HFF-Myc (cell line): Measurements from ENCODE around the gene CEP55.
"Not testable (repeated sequence)": the region's sequence is repeated elsewhere in the genome, so short reads cannot be mapped to it uniquely, and the experiment has no call there.

ENCODE experiments used
- DNase-seq: peaks from one replicate; pipeline ENCODE4 v3.0.0-alpha.2; 2011; ENCODE audit warnings: low read depth; ENCODE audit errors: extremely low read depth
- H3K4me3 ChIP-seq: replicated peaks from 2 replicates; pipeline ENCODE4 v1.5.1; 2011; ENCODE audit warnings: low read depth, mild to moderate bottlenecking, control low read depth, low read length
- TF ChIP-seq, protein P1 (sequence below): IDR thresholded peaks from 2 replicates; pipeline ENCODE4 v1.5.1; 2012; ENCODE audit warnings: mild to moderate bottlenecking, low read depth, low read length, control low read depth; ENCODE audit errors: missing control alignments

CEP55 gene

DNA sequence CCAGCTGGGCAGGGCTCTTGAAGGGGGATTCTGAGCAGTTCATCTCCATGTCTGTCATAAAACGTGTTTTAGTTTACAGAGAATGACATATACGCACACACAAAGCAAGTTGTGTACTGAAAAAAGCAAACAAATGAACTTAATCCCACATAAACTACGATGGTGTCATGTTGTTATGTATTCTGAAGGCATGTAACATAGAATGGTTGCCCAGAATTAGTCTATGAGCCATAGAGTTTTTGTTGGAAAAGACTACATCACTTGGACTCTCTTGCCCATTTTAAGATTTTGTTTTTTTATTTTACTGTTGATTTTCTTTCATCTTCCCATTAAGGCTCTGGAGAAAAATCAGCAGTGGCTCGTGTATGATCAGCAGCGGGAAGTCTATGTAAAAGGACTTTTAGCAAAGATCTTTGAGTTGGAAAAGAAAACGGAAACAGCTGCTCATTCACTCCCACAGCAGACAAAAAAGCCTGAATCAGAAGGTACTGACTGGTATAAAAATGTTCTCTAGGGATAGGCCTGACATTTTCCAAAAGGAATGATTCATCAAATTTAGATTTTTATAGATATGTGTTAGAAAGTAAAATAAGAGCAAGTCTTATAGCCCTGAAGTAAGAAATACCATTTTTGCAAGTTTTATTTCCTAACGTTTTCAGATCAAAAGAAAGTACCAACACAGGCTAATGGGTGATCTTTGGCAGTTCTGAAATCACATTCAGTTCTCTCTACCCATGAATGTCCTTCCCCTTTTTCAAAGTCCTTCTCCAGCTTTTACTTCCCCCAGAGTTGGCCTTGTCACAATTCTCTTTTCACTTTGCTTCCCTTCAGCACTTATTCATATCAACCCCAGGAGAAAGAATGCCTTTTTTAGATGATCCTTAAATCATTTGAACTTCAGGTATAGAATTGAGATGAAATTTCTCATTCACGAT lies 18.9 kb downstream of the CEP55 start:
- TF ChIP-seq, protein P1, sequence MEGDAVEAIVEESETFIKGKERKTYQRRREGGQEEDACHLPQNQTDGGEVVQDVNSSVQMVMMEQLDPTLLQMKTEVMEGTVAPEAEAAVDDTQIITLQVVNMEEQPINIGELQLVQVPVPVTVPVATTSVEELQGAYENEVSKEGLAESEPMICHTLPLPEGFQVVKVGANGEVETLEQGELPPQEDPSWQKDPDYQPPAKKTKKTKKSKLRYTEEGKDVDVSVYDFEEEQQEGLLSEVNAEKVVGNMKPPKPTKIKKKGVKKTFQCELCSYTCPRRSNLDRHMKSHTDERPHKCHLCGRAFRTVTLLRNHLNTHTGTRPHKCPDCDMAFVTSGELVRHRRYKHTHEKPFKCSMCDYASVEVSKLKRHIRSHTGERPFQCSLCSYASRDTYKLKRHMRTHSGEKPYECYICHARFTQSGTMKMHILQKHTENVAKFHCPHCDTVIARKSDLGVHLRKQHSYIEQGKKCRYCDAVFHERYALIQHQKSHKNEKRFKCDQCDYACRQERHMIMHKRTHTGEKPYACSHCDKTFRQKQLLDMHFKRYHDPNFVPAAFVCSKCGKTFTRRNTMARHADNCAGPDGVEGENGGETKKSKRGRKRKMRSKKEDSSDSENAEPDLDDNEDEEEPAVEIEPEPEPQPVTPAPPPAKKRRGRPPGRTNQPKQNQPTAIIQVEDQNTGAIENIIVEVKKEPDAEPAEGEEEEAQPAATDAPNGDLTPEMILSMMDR = no peak
- no peak overlapping the region for H3K4me3 ChIP-seq
- DNase-seq = no peak

DNA sequence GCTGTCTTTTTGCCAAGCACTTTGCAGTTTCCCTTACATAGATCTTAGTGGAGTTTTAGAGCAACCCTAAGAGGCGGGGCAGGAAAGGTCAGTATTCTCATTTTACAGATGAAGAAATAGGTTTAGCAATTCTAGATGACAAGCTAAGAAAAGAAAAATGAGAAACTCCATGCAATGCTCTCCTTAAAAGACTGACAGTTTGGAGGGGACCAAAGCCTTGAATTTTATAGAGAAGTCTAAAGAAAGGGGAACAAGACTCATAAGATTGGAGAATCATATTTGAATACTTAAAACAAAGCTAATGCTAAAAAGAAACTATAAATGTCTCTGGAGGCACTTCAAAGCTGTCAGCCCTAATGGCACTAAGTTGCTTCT lies 19.6 kb downstream of the CEP55 start:
- DNase-seq = no peak
- TF ChIP-seq, protein P1 = no peak
- H3K4me3 ChIP-seq = no peak overlapping the region

DNA sequence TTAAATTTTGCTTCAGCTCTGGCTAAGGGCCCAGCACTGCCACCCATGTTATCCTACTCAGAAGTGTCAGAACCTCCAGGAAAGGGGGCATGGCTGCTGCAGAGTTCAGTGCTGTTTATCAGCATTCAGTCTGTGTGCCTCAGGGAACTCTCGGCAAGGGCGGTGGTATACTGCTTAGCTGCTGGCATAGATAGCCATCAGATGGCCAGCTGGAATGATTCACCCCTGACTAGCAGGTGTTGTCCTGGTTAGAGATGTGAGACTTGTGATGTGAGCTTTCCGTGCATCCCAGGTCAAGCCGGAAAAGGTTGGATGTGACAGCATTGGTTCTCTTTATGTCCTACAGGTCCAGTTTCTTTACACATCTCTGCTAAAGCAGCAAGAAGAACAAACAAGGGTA lies 22.1 kb downstream of the CEP55 start:
- TF ChIP-seq, protein P1 = no peak
- H3K4me3 ChIP-seq = no peak overlapping the region
- no peak for DNase-seq

DNA sequence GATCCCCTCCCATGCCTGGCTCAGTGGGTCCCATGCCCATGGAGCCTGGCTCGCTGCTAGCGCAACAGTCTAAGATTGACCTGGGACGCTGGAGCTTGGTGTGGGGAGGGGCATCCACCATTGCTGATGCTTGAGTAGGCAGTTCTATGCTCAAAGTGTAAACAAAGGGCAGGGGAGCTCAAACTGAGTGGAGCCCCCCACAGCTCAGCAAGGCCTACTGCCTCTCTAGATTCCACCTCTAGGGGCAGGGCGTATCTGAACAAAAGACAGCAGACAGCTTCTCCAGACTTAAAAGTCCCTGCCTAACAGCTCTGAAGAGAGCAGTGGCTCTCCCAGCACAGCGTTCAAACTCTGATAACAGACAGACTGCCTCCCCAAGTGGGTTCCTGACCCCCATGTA lies 38.9 kb downstream of the CEP55 start:
- no peak for DNase-seq
- TF ChIP-seq, protein P1 = no peak
- no peak overlapping the region for H3K4me3 ChIP-seq

DNA sequence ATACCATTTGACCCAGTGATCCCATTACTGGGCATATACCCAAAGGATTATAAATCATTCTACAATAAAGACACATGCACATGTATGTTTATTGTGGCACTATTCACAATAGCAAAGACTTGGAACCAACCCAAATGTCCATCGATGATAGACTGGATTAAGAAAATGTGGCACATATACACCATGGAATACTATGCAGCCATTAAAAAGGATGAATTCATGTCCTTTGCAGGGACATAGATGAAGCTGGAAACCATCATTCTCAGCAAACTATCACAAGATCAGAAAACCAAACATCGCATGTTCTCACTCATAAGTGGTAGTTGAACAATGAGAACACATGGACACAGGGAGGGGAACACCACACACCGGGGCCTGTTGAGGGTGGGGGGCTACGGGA lies 44.5 kb downstream of the CEP55 start:
- not testable (repeated sequence) for H3K4me3 ChIP-seq, DNase-seq

DNA sequence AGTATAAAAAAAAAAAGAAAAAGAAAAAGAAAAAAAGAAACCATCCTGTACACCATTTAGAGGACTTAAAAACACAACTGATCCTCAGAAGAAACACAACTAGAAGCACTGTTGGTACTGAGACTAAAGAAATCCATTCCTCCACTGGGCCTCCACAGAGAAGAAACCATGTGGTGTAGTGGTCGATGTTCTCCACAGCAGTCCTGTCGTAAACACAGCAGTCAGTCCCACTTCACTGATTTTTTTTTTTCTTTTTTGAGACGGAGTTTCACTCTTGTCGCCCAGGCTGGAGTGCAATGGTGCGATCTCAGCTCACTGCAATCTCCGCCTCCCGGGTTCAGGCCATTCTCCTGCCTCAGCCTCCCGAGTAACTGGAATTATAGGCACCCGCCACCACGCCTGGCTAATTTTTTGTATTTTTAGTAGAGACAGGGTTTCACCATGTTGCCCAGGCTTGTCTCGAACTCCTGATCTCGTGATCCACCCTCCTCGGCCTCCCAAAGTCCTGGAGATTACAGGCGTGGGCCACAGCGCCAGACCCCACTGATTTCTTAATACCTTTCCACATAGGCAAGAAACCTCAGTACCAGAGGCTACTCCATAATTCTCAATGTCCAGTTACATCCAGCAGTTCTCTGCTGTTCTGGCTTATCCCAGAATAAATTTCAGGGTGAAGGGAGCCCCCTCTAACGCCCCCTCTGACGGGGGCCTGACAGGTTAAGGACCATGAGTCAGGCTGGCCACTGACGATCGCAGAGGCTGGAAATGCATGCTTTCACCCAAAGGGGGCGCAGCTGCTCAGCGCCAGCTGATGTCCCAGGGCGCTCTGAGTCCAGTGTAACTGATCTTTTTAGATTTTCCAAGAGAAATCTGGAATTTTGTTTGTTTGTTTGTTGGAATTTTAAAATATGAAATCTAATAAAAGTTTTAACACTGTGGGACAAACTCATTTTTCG lies 45.3 kb downstream of the CEP55 start:
- no peak for DNase-seq
- H3K4me3 ChIP-seq = no peak overlapping the region

More for the DNA sequence above, 45.3 kb downstream of the CEP55 start:
- TF ChIP-seq, protein P1 = peak; percentile 91
